GM23338 (cell line): Measurements from ENCODE around the gene PPP1R37. TPM values are rescaled to one million over a fixed set of nuclear protein-coding genes. Genes with fewer than 3 reads are reported as not detected.
A peak's percentile ranks its signal among the peaks of the same experiment; 100 is the strongest.

Experiments used
- ATAC-seq: fragments of 200-7000 bp; cut with Tn5 transposase; 3 replicates; pipeline ENCODE4 v1.9.1; 2020
- DNase-seq: peaks from one replicate; pipeline ENCODE4 v3.0.0-alpha.2; 2015; ENCODE audit warnings: low spot score
- H2AFZ ChIP-seq: fragments of 200-600 bp; sonication (generic); 2 replicates; pipeline ENCODE4 v1.8.0; 2016; ENCODE audit warnings: antibody characterized with exemption, mild to moderate bottlenecking, moderate library complexity
- H3F3A ChIP-seq: fragments of 200-600 bp; sonication (generic); replicated peaks from 2 replicates; pipeline ENCODE4 v1.8.0; 2017; ENCODE audit warnings: antibody characterized with exemption, mixed run types, low read depth
- H3K27ac ChIP-seq: fragments of 200-600 bp; sonication (generic); 2 replicates; pipeline ENCODE4 v1.6.1; 2016; ENCODE audit warnings: low read depth
- H3K27me3 ChIP-seq: fragments of 200-600 bp; sonication (generic); 2 replicates; pipeline ENCODE4 v1.8.0; 2016; ENCODE audit warnings: mild to moderate bottlenecking, mixed run types, moderate library complexity; ENCODE audit not compliant: insufficient read depth
- H3K36me3 ChIP-seq: fragments of 200-600 bp; sonication (generic); 2 replicates; pipeline ENCODE4 v1.8.0; 2016; ENCODE audit warnings: mild to moderate bottlenecking; ENCODE audit not compliant: insufficient read depth
- H3K4me1 ChIP-seq: fragments of 200-600 bp; sonication (generic); 2 replicates; pipeline ENCODE4 v1.8.0; 2016; ENCODE audit warnings: mild to moderate bottlenecking, moderate library complexity; ENCODE audit not compliant: insufficient read depth
- H3K4me2 ChIP-seq: fragments of 200-600 bp; sonication (generic); 2 replicates; pipeline ENCODE4 v1.7.1; 2017; ENCODE audit warnings: mixed run types
- H3K4me3 ChIP-seq: fragments of 200-600 bp; sonication (generic); 2 replicates; pipeline ENCODE4 v1.6.1; 2016; ENCODE audit warnings: mixed run types
- H3K79me2 ChIP-seq: fragments of 200-600 bp; sonication (generic); replicated peaks from 2 replicates; pipeline ENCODE4 v1.8.0; 2017; ENCODE audit warnings: mild to moderate bottlenecking; ENCODE audit not compliant: insufficient read depth
- H3K9me2 ChIP-seq: fragments of 200-600 bp; sonication (generic); 2 replicates; pipeline ENCODE4 v1.8.0; 2017; ENCODE audit not compliant: insufficient read depth
- H4K20me1 ChIP-seq: fragments of 200-600 bp; sonication (generic); replicated peaks from 2 replicates; pipeline ENCODE4 v1.8.0; 2017; ENCODE audit warnings: mild to moderate bottlenecking; ENCODE audit not compliant: insufficient read depth
- H3K27ac Mint-ChIP-seq: 2 replicates; pipeline ENCODE4 v1.8.0; 2020; ENCODE audit warnings: inconsistent platforms, mild to moderate bottlenecking, moderate library complexity, mixed read lengths
- H3K27me3 Mint-ChIP-seq: 3 replicates; pipeline ENCODE4 v1.8.0; 2022; ENCODE audit warnings: low read depth, mild to moderate bottlenecking, moderate library complexity, mixed read lengths, inconsistent platforms; ENCODE audit not compliant: insufficient read depth, poor library complexity
- H3K36me3 Mint-ChIP-seq: 3 replicates; pipeline ENCODE4 v1.8.0; 2021; ENCODE audit warnings: low read depth, mild to moderate bottlenecking, inconsistent platforms, moderate library complexity, mixed read lengths
- H3K4me1 Mint-ChIP-seq: 3 replicates; pipeline ENCODE4 v1.8.0; 2020; ENCODE audit warnings: mild to moderate bottlenecking, inconsistent platforms, mixed read lengths
- H3K4me3 Mint-ChIP-seq: 3 replicates; pipeline ENCODE4 v1.8.0; 2021; ENCODE audit warnings: moderate library complexity, mild to moderate bottlenecking, inconsistent platforms, mixed read lengths
- H3K9me3 Mint-ChIP-seq: 3 replicates; pipeline ENCODE4 v1.8.0; 2020; ENCODE audit warnings: moderate library complexity, mild to moderate bottlenecking, inconsistent platforms, mixed read lengths
- CREB1 ChIP-seq: fragments of 250-450 bp; sonication (Bioruptor Pico); IDR thresholded peaks from 2 replicates; pipeline ENCODE4 v1.5.0; 2020; ENCODE audit warnings: low read depth, mild to moderate bottlenecking, moderate library complexity
- CTCF ChIP-seq, 2 experiments: fragments of 200-600 bp in 1 of 2; sonication (generic) in 1 of 2; conservative IDR thresholded peaks; 2 replicates each; pipeline versions ENCODE4 v1.5.1 to v1.6.1; 2016 to 2017; ENCODE audit warnings: antibody characterized with exemption in 2 of 2, low read depth in 2 of 2, mild to moderate bottlenecking in 2 of 2, moderate library complexity in 1 of 2
- ETS1 ChIP-seq: IDR thresholded peaks from 2 replicates; pipeline ENCODE4 v1.6.1; 2016; ENCODE audit warnings: antibody characterized with exemption
- EZH2 ChIP-seq: fragments of 200-600 bp; sonication (generic); IDR thresholded peaks from one replicate; pipeline ENCODE4 v1.8.0; 2017; ENCODE audit warnings: antibody characterized with exemption, mild to moderate bottlenecking, low read depth; ENCODE audit not compliant: unreplicated experiment
- EZH2phosphoT487 ChIP-seq: fragments of 200-600 bp; sonication (generic); IDR thresholded peaks from one replicate; pipeline ENCODE4 v1.8.1; 2018; ENCODE audit warnings: antibody characterized with exemption; ENCODE audit not compliant: unreplicated experiment
- JUNB ChIP-seq: IDR thresholded peaks from one replicate; pipeline ENCODE4 v1.6.1; 2016; ENCODE audit warnings: antibody characterized with exemption; ENCODE audit not compliant: unreplicated experiment
- NANOG ChIP-seq: IDR thresholded peaks from 2 replicates; pipeline ENCODE4 v1.6.1; 2016; ENCODE audit warnings: antibody characterized with exemption, borderline replicate concordance
- POLR2AphosphoS5 ChIP-seq: IDR thresholded peaks from 2 replicates; pipeline ENCODE4 v1.6.1; 2016; ENCODE audit warnings: antibody characterized with exemption, low read depth
- STAT1 ChIP-seq: IDR thresholded peaks from one replicate; pipeline ENCODE4 v1.6.1; 2016; ENCODE audit warnings: antibody characterized with exemption; ENCODE audit not compliant: unreplicated experiment
- ZNF114 ChIP-seq: fragments of 250-450 bp; sonication (Bioruptor Pico); IDR thresholded peaks from 2 replicates; pipeline ENCODE4 v1.5.0; 2020; ENCODE audit warnings: mild to moderate bottlenecking, moderate library complexity
- ZNF331 ChIP-seq: fragments of 250-450 bp; sonication (Bioruptor Pico); IDR thresholded peaks from 2 replicates; pipeline ENCODE4 v1.5.0; 2020; ENCODE audit warnings: low read depth, mild to moderate bottlenecking, moderate library complexity
- ZNF462 ChIP-seq: fragments of 250-450 bp; sonication (Bioruptor Pico); IDR thresholded peaks from 2 replicates; pipeline ENCODE4 v1.5.0; 2020; ENCODE audit warnings: mild to moderate bottlenecking, moderate library complexity
- polyA plus RNA-seq: library from polyadenylated mRNA; unstranded; fragments of >200 nt; fragmentation: Nextera tagmentation; extraction: Ambion mirVana; gene quantifications from 2 replicates; pipeline ENCODE4 v1.2.1, GENCODE V29; 2016
- total RNA-seq: library from RNA; depleted of rRNA; stranded (reverse); fragments of >200 nt; shearing (Covaris generic); gene quantifications from 2 replicates; pipeline ENCODE4 v1.2.3, GENCODE V29; 2014
- TF ChIP-seq, protein P1 (sequence below): IDR thresholded peaks from one replicate; pipeline ENCODE4 v1.6.1; 2018; ENCODE audit warnings: antibody characterized with exemption; ENCODE audit not compliant: unreplicated experiment

PPP1R37 gene
- total and polyA plus RNA-seq, 2 experiments from 2014 or later: 6.9 to 47.2 TPM

DNA sequence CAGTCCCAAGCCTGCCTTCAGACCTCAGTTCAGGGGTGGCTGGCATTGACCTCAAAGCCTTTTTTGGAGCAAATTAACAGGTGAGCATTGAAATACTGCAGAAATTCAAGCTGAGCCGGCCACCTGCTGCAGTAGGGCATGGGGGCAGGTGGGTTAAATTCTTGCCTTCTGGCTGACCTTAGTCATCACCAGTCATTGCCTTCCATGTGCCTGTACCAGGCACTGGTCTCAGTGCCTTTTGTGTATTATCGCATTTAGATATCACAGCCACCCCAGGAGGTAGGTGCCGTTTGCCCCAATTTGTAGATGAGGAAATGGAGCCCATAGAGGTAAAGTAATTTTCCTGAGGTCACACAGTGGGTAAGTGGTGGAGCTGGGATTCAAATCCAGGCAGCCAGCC, 7.2 kb downstream of the PPP1R37 start:
- H3K9me2 ChIP-seq: no peaks in the 10 kb centered on the region
- no peak overlapping the region for H3K4me2 ChIP-seq
- no peaks in the 10 kb centered on the region for H3F3A ChIP-seq
- no peak overlapping the region for H2AFZ ChIP-seq
- no peak for DNase-seq
- peaks cover 4% of the 10 kb centered on the region; the same call in 2 of the 3 replicates for H3K36me3 Mint-ChIP-seq
- no peaks in the 10 kb centered on the region for H3K27me3 ChIP-seq
- ATAC-seq: no peak
- 0 out of 2 replicates have a peak overlapping the region, but pooled peaks have one; percentile 53 for H3K27ac Mint-ChIP-seq
- no peaks in the 10 kb centered on the region for H3K36me3 ChIP-seq
- peaks cover 17% of the 10 kb centered on the region; the same call in 1 of the 2 replicates for H3K4me1 ChIP-seq
- no peak overlapping the region for H3K27ac ChIP-seq
- H3K4me1 Mint-ChIP-seq: peaks cover 80% of the 10 kb centered on the region
- peaks cover 11% of the 10 kb centered on the region for H3K27me3 Mint-ChIP-seq
- H3K79me2 ChIP-seq: peaks cover 100% of the 10 kb centered on the region
- no peak overlapping the region for H3K4me3 Mint-ChIP-seq
- TF ChIP-seq POLR2AphosphoS5 (no peak), NANOG (no peak), ZNF462 (CRISPR knock-in tag) (no peak), EZH2 (no peak), STAT1 (no peak), JUNB (no peak), ZNF331 (CRISPR knock-in tag) (no peak), ZNF114 (CRISPR knock-in tag) (no peak), ETS1 (no peak), CTCF (conservative IDR thresholded peaks at IDR 0.05; ENCODE audit: low read depth in 2 of 2) (no peak), EZH2phosphoT487 (no peak), CREB1 (CRISPR knock-in tag) (no peak)
- TF ChIP-seq, protein P1, sequence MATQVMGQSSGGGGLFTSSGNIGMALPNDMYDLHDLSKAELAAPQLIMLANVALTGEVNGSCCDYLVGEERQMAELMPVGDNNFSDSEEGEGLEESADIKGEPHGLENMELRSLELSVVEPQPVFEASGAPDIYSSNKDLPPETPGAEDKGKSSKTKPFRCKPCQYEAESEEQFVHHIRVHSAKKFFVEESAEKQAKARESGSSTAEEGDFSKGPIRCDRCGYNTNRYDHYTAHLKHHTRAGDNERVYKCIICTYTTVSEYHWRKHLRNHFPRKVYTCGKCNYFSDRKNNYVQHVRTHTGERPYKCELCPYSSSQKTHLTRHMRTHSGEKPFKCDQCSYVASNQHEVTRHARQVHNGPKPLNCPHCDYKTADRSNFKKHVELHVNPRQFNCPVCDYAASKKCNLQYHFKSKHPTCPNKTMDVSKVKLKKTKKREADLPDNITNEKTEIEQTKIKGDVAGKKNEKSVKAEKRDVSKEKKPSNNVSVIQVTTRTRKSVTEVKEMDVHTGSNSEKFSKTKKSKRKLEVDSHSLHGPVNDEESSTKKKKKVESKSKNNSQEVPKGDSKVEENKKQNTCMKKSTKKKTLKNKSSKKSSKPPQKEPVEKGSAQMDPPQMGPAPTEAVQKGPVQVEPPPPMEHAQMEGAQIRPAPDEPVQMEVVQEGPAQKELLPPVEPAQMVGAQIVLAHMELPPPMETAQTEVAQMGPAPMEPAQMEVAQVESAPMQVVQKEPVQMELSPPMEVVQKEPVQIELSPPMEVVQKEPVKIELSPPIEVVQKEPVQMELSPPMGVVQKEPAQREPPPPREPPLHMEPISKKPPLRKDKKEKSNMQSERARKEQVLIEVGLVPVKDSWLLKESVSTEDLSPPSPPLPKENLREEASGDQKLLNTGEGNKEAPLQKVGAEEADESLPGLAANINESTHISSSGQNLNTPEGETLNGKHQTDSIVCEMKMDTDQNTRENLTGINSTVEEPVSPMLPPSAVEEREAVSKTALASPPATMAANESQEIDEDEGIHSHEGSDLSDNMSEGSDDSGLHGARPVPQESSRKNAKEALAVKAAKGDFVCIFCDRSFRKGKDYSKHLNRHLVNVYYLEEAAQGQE: no peak
- H3K9me3 Mint-ChIP-seq: no peaks in the 10 kb centered on the region
- peaks cover 63% of the 10 kb centered on the region for H4K20me1 ChIP-seq
- no peak overlapping the region for H3K4me3 ChIP-seq
